Keratinocyte (primary cell): ENCODE results near the gene MBTPS1. TPM values are rescaled to one million over a fixed set of nuclear protein-coding genes. Genes with fewer than 3 reads are reported as not detected.

Experiments used
- DNase-seq: peaks from one replicate; pipeline ENCODE4 v3.0.0-alpha.2; 2011; ENCODE audit warnings: low read depth, missing footprints, low spot score
- FAIRE-seq: peaks from 2 replicates; lab custom pipeline; 2011; peaks lifted over from hg19 to GRCh38; lab: Jason Lieb, UNC
- H2AFZ ChIP-seq: 2 replicates; pipeline ENCODE4 v1.6.0; 2012; ENCODE audit warnings: low read length, control low read depth, inconsistent platforms; ENCODE audit not compliant: control insufficient read depth
- H3K27ac ChIP-seq: 2 replicates; pipeline ENCODE4 v1.5.1; 2011; ENCODE audit warnings: low read length; ENCODE audit not compliant: control insufficient read depth, insufficient read depth
- H3K27me3 ChIP-seq: 3 replicates; pipeline ENCODE4 v1.6.0; 2011; ENCODE audit warnings: low read length; ENCODE audit not compliant: control insufficient read depth, insufficient read depth; ENCODE audit errors: extremely low read depth
- H3K36me3 ChIP-seq, 2 experiments: 2 replicates in 1 of 2; 3 replicates in 1 of 2; pipeline ENCODE4 v1.5.1; 2011; ENCODE audit warnings: low read length in 2 of 2, mild to moderate bottlenecking in 1 of 2; ENCODE audit not compliant: control insufficient read depth in 2 of 2, insufficient read depth in 2 of 2; ENCODE audit errors: extremely low read depth in 1 of 2
- H3K4me1 ChIP-seq: 3 replicates; pipeline ENCODE4 v1.5.1; 2011; ENCODE audit warnings: low read length; ENCODE audit not compliant: control insufficient read depth, insufficient read depth; ENCODE audit errors: extremely low read depth
- H3K4me2 ChIP-seq: 3 replicates; pipeline ENCODE4 v1.6.0; 2011; ENCODE audit warnings: low read depth, low read length; ENCODE audit not compliant: control insufficient read depth, insufficient read depth; ENCODE audit errors: extremely low read depth
- H3K4me3 ChIP-seq, 3 experiments: fragments of 200-600 bp in 1 of 3; sonication (generic) in 1 of 3; 2 replicates in 2 of 3; 3 replicates in 1 of 3; pipeline ENCODE4 v1.5.1; 2011 to 2016; ENCODE audit warnings: low read length in 3 of 3, mild to moderate bottlenecking in 3 of 3, control low read depth in 2 of 3, inconsistent platforms in 1 of 3, low read depth in 1 of 3, mixed read lengths in 1 of 3, mixed run types in 1 of 3, moderate library complexity in 1 of 3; ENCODE audit not compliant: control insufficient read depth in 2 of 3, insufficient read depth in 2 of 3; ENCODE audit errors: extremely low read depth in 1 of 3
- H3K79me2 ChIP-seq: 2 replicates; pipeline ENCODE4 v1.6.0; 2012; ENCODE audit warnings: low read length; ENCODE audit not compliant: control insufficient read depth, insufficient read depth
- H3K9ac ChIP-seq: 3 replicates; pipeline ENCODE4 v1.6.0; 2011; ENCODE audit warnings: low read length; ENCODE audit not compliant: control insufficient read depth, insufficient read depth; ENCODE audit errors: extremely low read depth
- H3K9me1 ChIP-seq: 3 replicates; pipeline ENCODE4 v1.6.0; 2011; ENCODE audit warnings: low read length; ENCODE audit not compliant: control insufficient read depth, insufficient read depth; ENCODE audit errors: extremely low read depth
- H3K9me3 ChIP-seq: 2 replicates; pipeline ENCODE4 v1.5.1; 2012; ENCODE audit warnings: low read depth, low read length; ENCODE audit not compliant: control insufficient read depth
- H4K20me1 ChIP-seq: 3 replicates; pipeline ENCODE4 v1.6.0; 2011; ENCODE audit warnings: low read length; ENCODE audit not compliant: control insufficient read depth, insufficient read depth; ENCODE audit errors: extremely low read depth
- CTCF ChIP-seq, 3 experiments: IDR thresholded peaks in 1 of 3; conservative IDR thresholded peaks in 1 of 3; optimal IDR thresholded peaks in 1 of 3; 2 replicates in 2 of 3; 3 replicates in 1 of 3; pipeline versions ENCODE3 to v1.5.1; 2011; ENCODE audit warnings: low read length in 3 of 3, mild to moderate bottlenecking in 3 of 3, moderate library complexity in 2 of 3, control low read depth in 1 of 3, inconsistent platforms in 1 of 3; ENCODE audit not compliant: insufficient read depth in 2 of 3; ENCODE audit errors: extremely low read depth in 1 of 3
- EZH2 ChIP-seq: IDR thresholded peaks from one replicate; pipeline ENCODE4 v1.6.1; 2012; ENCODE audit warnings: inconsistent platforms, mild to moderate bottlenecking, low read length, moderate library complexity
- dilution Hi-C: fragments of 300-500 bp; cut with MboI; formaldehyde crosslinking; loops from one replicate; pipeline ENCODE4 v1.7.0; 2020; ENCODE audit warnings: low sequenced_read_pairs; ENCODE audit not compliant: extremely low pct_ligation_motif_present
- polyA plus RNA-seq, 5 experiments: library from polyadenylated mRNA; depleted of rRNA in 3 of 5; stranded (reverse) in 3 of 5; stranded (forward) in 1 of 5; unstranded in 1 of 5; fragments of >200 nt; gene quantifications; 1 replicate in 1 of 5; 2 replicates in 3 of 5; 3 replicates in 1 of 5; pipeline versions ENCODE4 v1.2.1 to v1.2.3, GENCODE V29; 2011 to 2012; ENCODE audit warnings: missing spikeins in 2 of 5, low read depth in 1 of 5, low replicate concordance in 1 of 5

The MBTPS1 gene
- polyA plus RNA-seq, 1 donor (not counting 4 experiments of a cell fraction or from before 2014, with no cell fraction given): 56.0 TPM

DNA sequence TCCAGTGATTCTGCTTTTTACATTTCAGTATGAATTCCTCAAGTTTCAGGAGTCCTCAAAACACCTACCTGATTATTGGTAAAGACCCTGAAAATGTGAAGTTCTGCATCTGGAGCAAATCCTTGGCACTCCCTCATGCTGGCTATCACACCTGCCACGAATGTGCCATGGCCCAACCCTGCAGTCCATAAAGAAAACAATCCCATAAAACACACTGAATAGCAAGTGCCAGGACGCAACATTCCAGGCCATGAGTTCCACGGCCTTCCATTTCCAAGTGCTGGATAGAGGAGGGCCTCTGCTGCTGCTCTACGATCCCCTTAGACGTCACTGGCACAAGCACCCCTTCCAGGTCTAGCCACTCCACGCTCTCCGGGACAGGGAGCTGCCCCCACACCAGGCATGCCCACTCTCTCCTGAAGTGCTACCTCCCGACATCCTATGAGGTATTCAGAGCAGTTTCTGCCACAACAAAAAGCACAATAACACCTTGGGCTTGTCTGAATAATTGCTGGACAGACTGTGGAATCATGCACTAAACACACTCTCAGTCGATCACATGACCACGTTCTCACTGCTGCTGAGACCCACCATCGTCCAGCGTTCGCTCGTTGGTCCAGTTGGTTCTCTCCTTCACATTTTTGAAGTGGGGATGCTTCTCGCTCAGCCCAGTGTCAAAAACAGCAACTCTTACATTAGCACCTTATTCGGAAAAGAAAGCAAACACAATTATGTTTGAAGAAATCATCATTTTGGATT, 23.4 kb downstream of the MBTPS1 start:
- no peaks in the 10 kb centered on the region for H3K27me3 ChIP-seq
- H3K27ac ChIP-seq: no peak overlapping the region
- DNase-seq: no peak
- H3K9me3 ChIP-seq: no peaks in the 10 kb centered on the region
- no peak overlapping the region for H3K4me3 ChIP-seq
- no peak for FAIRE-seq
- H3K79me2 ChIP-seq: no peaks in the 10 kb centered on the region
- H3K4me1 ChIP-seq: no peaks in the 10 kb centered on the region
- no peaks in the 10 kb centered on the region for H4K20me1 ChIP-seq
- H3K9ac ChIP-seq: no peak overlapping the region
- no peaks in the 10 kb centered on the region for H3K9me1 ChIP-seq
- no peak for TF ChIP-seq CTCF (optimal IDR thresholded peaks at IDR 0.05 in 1 of 3, IDR thresholded peaks at IDR 0.05 in 1 of 3, conservative IDR thresholded peaks at IDR 0.05 in 1 of 3; ENCODE audit: extremely low read depth in 1 of 3, insufficient read depth in 2 of 3, low read length in 3 of 3)
- no peak for TF ChIP-seq EZH2
- H3K4me2 ChIP-seq: no peak overlapping the region
- no peak overlapping the region for H2AFZ ChIP-seq
- peaks cover 29 to 32% of the 10 kb centered on the region in 2 experiments for H3K36me3 ChIP-seq
- dilution Hi-C loops: no loop called here

- TF ChIP-seq EZH2 (no peak), CTCF (optimal IDR thresholded peaks at IDR 0.05 in 1 of 3, IDR thresholded peaks at IDR 0.05 in 1 of 3, conservative IDR thresholded peaks at IDR 0.05 in 1 of 3; ENCODE audit: extremely low read depth in 1 of 3, insufficient read depth in 2 of 3, low read length in 3 of 3) (no peak)
- DNase-seq: no peak
- no peaks in the 10 kb centered on the region for H4K20me1 ChIP-seq
- FAIRE-seq: no peak
- peaks cover 36 to 38% of the 10 kb centered on the region in 2 experiments for H3K36me3 ChIP-seq
- H3K4me3 ChIP-seq: no peak overlapping the region
- H3K9me3 ChIP-seq: no peaks in the 10 kb centered on the region
- H3K9ac ChIP-seq: no peak overlapping the region
- no peaks in the 10 kb centered on the region for H3K4me1 ChIP-seq
- H3K27ac ChIP-seq: no peak overlapping the region
- dilution Hi-C loops: no loop called here
- H3K4me2 ChIP-seq: no peak overlapping the region
- no peaks in the 10 kb centered on the region for H3K79me2 ChIP-seq
- H2AFZ ChIP-seq: no peak overlapping the region
- no peaks in the 10 kb centered on the region for H3K9me1 ChIP-seq
- H3K27me3 ChIP-seq: no peaks in the 10 kb centered on the region
Measured at GRCh38 chr16:84091460-84091859, 25.3 kb downstream of the MBTPS1 start.
